K562 (cell line): ENCODE results near the gene MED29. TPM values are rescaled to one million over a fixed set of nuclear protein-coding genes. Genes with fewer than 3 reads are reported as not detected.
A peak's percentile ranks its signal among the peaks of the same experiment; 100 is the strongest.

ENCODE experiments used
- ATAC-seq: fragments of 200-7000 bp; cut with Tn5 transposase; 3 replicates; pipeline ENCODE4 v1.9.1; 2020; ENCODE audit warnings: moderate library complexity
- BruUV-seq: library from RNA; stranded (reverse); fragments of 400-500 nt; replicated peaks from 2 replicates; lab custom pipeline; 2021; lab: Mats Ljungman, UMichigan
- CTCF ChIA-PET: fragments of 300-600 bp; formaldehyde crosslinking; extraction: SDS; loops from one replicate; lab custom pipeline; 2021; ENCODE audit warnings: low intra/inter-chr PET ratio; lab: Yijun Ruan, JAX
- POLR2A ChIA-PET: fragments of 300-600, 350-650 bp; sonication (Branson Sonifier 250); formaldehyde crosslinking; extraction: SDS; loops from one replicate; lab custom pipeline; 2021; ENCODE audit warnings: antibody characterized with exemption, inconsistent platforms; lab: Yijun Ruan, JAX
- DNase-seq, 4 experiments: peaks; one replicate each; pipeline versions ENCODE4 v3.0.0 to v3.0.0-alpha.2; 2011 to 2018; ENCODE audit warnings: low spot score in 3 of 4, mixed read lengths in 3 of 4; ENCODE audit errors: extremely low read depth in 1 of 4
- FAIRE-seq: peaks from 2 replicates; lab custom pipeline; 2011; peaks lifted over from hg19 to GRCh38; lab: Jason Lieb, UNC
- H2AFZ ChIP-seq: 2 replicates; pipeline ENCODE4 v1.6.0; 2011; ENCODE audit warnings: low read depth, low read length, control low read depth, inconsistent platforms
- H3K27ac ChIP-seq: fragments of 200-600 bp; 3 replicates; pipeline ENCODE4 v1.8.0; 2011; ENCODE audit warnings: low read depth, mild to moderate bottlenecking, control low read depth, inconsistent platforms, low read length, moderate library complexity, mixed read lengths; ENCODE audit errors: extremely low read depth
- H3K27me3 ChIP-seq, 2 experiments: fragments of 300-600 bp in 1 of 2; 2 replicates in 1 of 2; 3 replicates in 1 of 2; pipeline versions ENCODE4 v1.6.0 to v1.8.0; 2011; ENCODE audit warnings: inconsistent platforms in 2 of 2, low read length in 2 of 2, mild to moderate bottlenecking in 1 of 2, mixed read lengths in 1 of 2, moderate library complexity in 1 of 2; ENCODE audit not compliant: control insufficient read depth in 2 of 2, insufficient read depth in 2 of 2
- H3K36me3 ChIP-seq: fragments of 300-600 bp; 3 replicates; pipeline ENCODE4 v1.8.0; 2011; ENCODE audit warnings: mild to moderate bottlenecking, low read length, inconsistent platforms; ENCODE audit not compliant: control insufficient read depth, insufficient read depth
- H3K4me1 ChIP-seq, 2 experiments: fragments of 200-600 bp in 1 of 2; replicated peaks in 1 of 2; 2 replicates in 1 of 2; 3 replicates in 1 of 2; pipeline versions ENCODE4 v1.5.1 to v1.8.0; 2011; ENCODE audit warnings: inconsistent platforms in 2 of 2, low read length in 2 of 2, mild to moderate bottlenecking in 1 of 2, mixed read lengths in 1 of 2, moderate library complexity in 1 of 2; ENCODE audit not compliant: control insufficient read depth in 2 of 2, insufficient read depth in 2 of 2
- H3K4me2 ChIP-seq: 2 replicates; pipeline ENCODE4 v1.6.1; 2011; ENCODE audit warnings: low read length, control low read depth, inconsistent platforms, mixed read lengths; ENCODE audit not compliant: insufficient read depth
- H3K4me3 ChIP-seq: fragments of 200-600 bp; sonication (generic), shearing (Covaris generic); 2 replicates; pipeline ENCODE4 v1.5.1; 2016; ENCODE audit warnings: control low read depth, inconsistent platforms
- H3K79me2 ChIP-seq: fragments of 200-600 bp; 3 replicates; pipeline ENCODE4 v1.8.0; 2011; ENCODE audit warnings: low read length, inconsistent platforms; ENCODE audit not compliant: control insufficient read depth, insufficient read depth
- H3K9ac ChIP-seq, 2 experiments: 2 replicates each; pipeline versions ENCODE4 v1.6.0 to v1.6.1; 2011; ENCODE audit warnings: low read depth in 2 of 2, low read length in 2 of 2, control low read depth in 1 of 2, inconsistent platforms in 1 of 2, mild to moderate bottlenecking in 1 of 2, mixed read lengths in 1 of 2; ENCODE audit not compliant: insufficient read depth in 1 of 2
- H3K9me1 ChIP-seq: one replicate; pipeline ENCODE4 v1.6.0; 2011; ENCODE audit warnings: inconsistent platforms, mild to moderate bottlenecking, low read length, moderate library complexity; ENCODE audit not compliant: control insufficient read depth, insufficient read depth
- H3K9me3 ChIP-seq: replicated peaks from 2 replicates; pipeline ENCODE4 v1.5.1; 2011; ENCODE audit warnings: low read depth, low read length, inconsistent platforms; ENCODE audit not compliant: control insufficient read depth, insufficient read depth
- H4K20me1 ChIP-seq: replicated peaks from 2 replicates; pipeline ENCODE4 v1.6.1; 2011; ENCODE audit warnings: low read length, inconsistent platforms, mixed read lengths; ENCODE audit not compliant: control insufficient read depth, insufficient read depth
- C11orf30 ChIP-seq: fragments of 450-650 bp; IDR thresholded peaks from 2 replicates; pipeline ENCODE4 v1.6.1; 2016; ENCODE audit warnings: low read depth, mild to moderate bottlenecking
- DDX20 ChIP-seq: fragments of 450-650 bp; IDR thresholded peaks from 2 replicates; pipeline ENCODE4 v1.6.1; 2016; ENCODE audit warnings: missing genetic modification characterization, low read depth, mild to moderate bottlenecking, missing compliant biosample characterization, moderate library complexity
- MAFG ChIP-seq: fragments of 450-650 bp; conservative IDR thresholded peaks from 2 replicates; pipeline ENCODE4 v1.6.1; 2016; ENCODE audit warnings: missing genetic modification characterization, missing compliant biosample characterization
- ZNF316 ChIP-seq: fragments of 450-650 bp; IDR thresholded peaks from 2 replicates; pipeline ENCODE4 v1.6.1; 2016
- ZNF592 ChIP-seq: fragments of 450-650 bp; IDR thresholded peaks from 2 replicates; pipeline ENCODE4 v1.6.1; 2017; ENCODE audit warnings: antibody characterized with exemption, mild to moderate bottlenecking
- WGBS: fragments of 100-300 bp; shearing (Covaris generic); methylation state at CpG from one replicate; pipeline ENCODE4 v1.1.6; 2016; ENCODE audit warnings: low coverage, mixed read lengths; ENCODE audit not compliant: insufficient coverage; ENCODE audit errors: missing lambda C conversion rate; 5-methylcytosine and 5-hydroxymethylcytosine counted together
- in situ Hi-C: fragments of 300-500 bp; cut with MboI; formaldehyde crosslinking; loops from 4 replicates; pipeline ENCODE4 v1.15.0; 2018; ENCODE audit warnings: inconsistent platforms, mixed read lengths
- intact Hi-C: fragments of 100-400 bp; cut with micrococcal nuclease; formaldehyde crosslinking; loops from 2 replicates; pipeline ENCODE4 v1.14.2; 2022
- polyA plus RNA-seq, 8 experiments: library from polyadenylated mRNA; depleted of rRNA in 4 of 8; stranded (reverse) in 5 of 8; unstranded in 3 of 8; fragments of >200 nt; fragmentation: Nextera tagmentation in 2 of 8; fragmentation: Illumina TruSeq in 1 of 8; extraction: Ambion mirVana in 2 of 8; extraction: Trizol in 1 of 8; gene quantifications; 2 replicates each; pipeline versions ENCODE4 v1.2.1 to v1.2.3, GENCODE V29; 2011 to 2014; ENCODE audit warnings: inconsistent platforms in 1 of 8, missing spikeins in 1 of 8
- total RNA-seq, 7 experiments: library from RNA; depleted of rRNA in 6 of 7; stranded (reverse); fragments of >200 nt in 6 of 7; fragmentation: Illumina TruSeq in 2 of 7; extraction: Trizol in 2 of 7; gene quantifications; 2 replicates each; pipeline versions ENCODE4 v1.2.1 to v1.2.3, GENCODE V29; 2011 to 2021; ENCODE audit warnings: low replicate concordance in 1 of 7

The MED29 gene
- total and polyA plus RNA-seq, 9 of the 15 experiments (the other 6 are each of a cell fraction or from before 2014, with no cell fraction given) = 1.8 to 22.6 (median 12.4) TPM

DNA sequence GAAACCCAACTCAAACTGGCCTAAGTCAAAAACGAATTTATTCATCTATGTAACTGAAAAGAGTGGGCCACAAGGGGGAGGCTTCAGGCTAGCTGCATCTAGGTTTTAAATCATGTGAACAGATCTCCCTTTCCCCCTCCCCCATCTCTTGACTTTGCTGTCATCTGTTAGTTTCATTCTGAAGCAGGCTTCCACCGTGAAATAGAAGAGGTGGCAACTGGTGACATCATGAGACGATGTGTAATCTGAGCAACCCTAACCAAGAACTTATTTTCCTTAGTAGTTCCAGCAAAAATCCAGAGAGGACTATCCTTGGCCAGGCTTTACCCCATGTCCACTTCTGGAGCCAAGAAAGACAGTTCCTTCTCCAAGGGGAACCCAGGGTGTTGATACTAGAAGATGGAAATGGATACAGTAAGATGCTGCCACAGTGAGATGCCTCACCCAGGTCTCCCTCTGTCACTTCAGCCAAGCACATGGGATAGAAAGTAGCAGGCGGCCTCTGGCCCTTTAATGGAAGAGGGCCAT is 39.6 kb upstream of the MED29 start (continued):
- TF ChIP-seq ZNF592 = peak; percentile 54
- TF ChIP-seq, all 486 proteins: peak for 30

- Histone ChIP-seq H3K27ac (no peak overlapping the region), H3K9me1 (peaks cover 6% of the 10 kb centered on the region), H3K4me3 (no peak overlapping the region), H3K36me3 (peaks cover 87% of the 10 kb centered on the region), H3K9me3 (no peaks in the 10 kb centered on the region), H3K4me2 (no peak overlapping the region), H3K79me2 (peaks cover 66% of the 10 kb centered on the region), H3K27me3 (no peaks in the 10 kb centered on the region), H4K20me1 (peaks cover 22% of the 10 kb centered on the region), H3K9ac (no peak overlapping the region; a peak in 1 of 4 replicates), H2AFZ (no peak overlapping the region), H3K4me1 (peaks cover 25 to 64% of the 10 kb centered on the region in 2 experiments)
- TF ChIP-seq MAFG (tag) (0 out of 2 replicates have a peak, but pooled peaks have one; percentile 15), ZNF316 (peak; percentile 58), DDX20 (no peak), C11orf30 (peak; percentile 25; the same call in 1 of the 2 replicates)
- ChIA-PET POLR2A (interaction anchor here (0.6 to 0.8 kb wide), 3 partner anchors 39 to 574 kb away, joined by 3 read pairs; partner anchors contain the start of gene ACP7), CTCF (no interaction called here)
- no peak for ATAC-seq
- DNase-seq = peak in 1 of 4 experiments; percentile 34
- intact Hi-C loops = no loop called here
- BruUV-seq = no TSS peak
- peak; percentile 58 for FAIRE-seq
- WGBS = 58% methylated on average over 12 of the region's 12 CpGs
- in situ Hi-C loops = no loop called here
Measured at GRCh38 chr19:39352381-39353255, 38.6 kb upstream of the MED29 start.
